ENCODE measurements around the gene LRIG3. TPM values are rescaled to one million over a fixed set of nuclear protein-coding genes. Genes with fewer than 3 reads are reported as not detected.

The LRIG3 gene
- total and polyA plus RNA-seq, 2 donors from 2014 or later: 4.4 to 40.5 TPM

- TF ChIP-seq CTCF (IDR thresholded peaks at IDR 0.05; ENCODE audit: borderline replicate concordance, extremely low read depth, insufficient read depth): no peak
- Histone ChIP-seq H3K4me3 (ENCODE audit: low read length in 3 of 3) (peak overlapping the region; percentile 82 to 89 (median 87)), H3K27ac (ENCODE audit: low read depth in 2 of 2, low read length in 2 of 2) (peak overlapping the region; percentile 24 to 26), H3K27me3 (ENCODE audit: control insufficient read depth, insufficient read depth, low read length) (no peaks in the 10 kb centered on the region), H3K9ac (ENCODE audit: low read length in 3 of 3) (peak overlapping the region; percentile 9 to 84 (median 80)), H3K36me3 (ENCODE audit: control insufficient read depth in 2 of 3, insufficient read depth in 3 of 3, low read length in 3 of 3) (peaks cover 0 to 5% (median 4%) of the 10 kb centered on the region in 3 donors), H3K4me1 (ENCODE audit: control insufficient read depth in 2 of 3, insufficient read depth in 2 of 3, low read depth in 1 of 3, low read length in 3 of 3) (peaks cover 0 to 11% (median 9%) of the 10 kb centered on the region in 3 donors), H3K9me3 (ENCODE audit: control insufficient read depth in 2 of 3, insufficient read depth in 1 of 3, low read length in 3 of 3) (no peaks in the 10 kb centered on the region)
- intact Hi-C loops (cut with DNase I): no loop called here
- DNase-seq: peak in 2 of 5 donors; percentile 57 to 62
- no peak for FAIRE-seq
These were observed 2.4 kb downstream of the LRIG3 start for GRCh38 chr12:58917699-58918468.

- intact Hi-C loops (cut with DNase I): no loop called here
- no peak for FAIRE-seq
- H3K4me1 ChIP-seq (ENCODE audit: control insufficient read depth in 2 of 3, insufficient read depth in 2 of 3, low read depth in 1 of 3, low read length in 3 of 3): peaks cover 0 to 11% (median 9%) of the 10 kb centered on the region in 3 donors
These were observed 3.3 kb downstream of the LRIG3 start for GRCh38 chr12:58916921-58917511.

GRCh38 chr12:58916161-58916621 lies 4.1 kb downstream of the LRIG3 start:
- no peaks in the 10 kb centered on the region for H3K27me3 ChIP-seq (ENCODE audit: control insufficient read depth, insufficient read depth, low read length)
- peak overlapping the region in 2 of 3 donors; percentile 30 to 53 for H3K9ac ChIP-seq (ENCODE audit: low read length in 3 of 3)
- H3K4me3 ChIP-seq (ENCODE audit: low read length in 3 of 3): peak overlapping the region; percentile 13 to 87 (median 82)
- no peak for TF ChIP-seq CTCF (IDR thresholded peaks at IDR 0.05; ENCODE audit: borderline replicate concordance, extremely low read depth, insufficient read depth)
- H3K4me1 ChIP-seq (ENCODE audit: control insufficient read depth in 2 of 3, insufficient read depth in 2 of 3, low read depth in 1 of 3, low read length in 3 of 3): peaks cover 0 to 11% (median 9%) of the 10 kb centered on the region in 3 donors
- H3K27ac ChIP-seq (ENCODE audit: low read depth in 2 of 2, low read length in 2 of 2): no peak overlapping the region
- no peaks in the 10 kb centered on the region for H3K9me3 ChIP-seq (ENCODE audit: control insufficient read depth in 2 of 3, insufficient read depth in 1 of 3, low read length in 3 of 3)
- peak in 2 of 5 donors; percentile 62 to 65 for DNase-seq
- peaks cover 0 to 6% (median 5%) of the 10 kb centered on the region in 3 donors for H3K36me3 ChIP-seq (ENCODE audit: control insufficient read depth in 2 of 3, insufficient read depth in 3 of 3, low read length in 3 of 3)
- intact Hi-C loops (cut with DNase I): no loop called here
- FAIRE-seq: no peak

More at GRCh38 chr12:58916921-58917511, 3.3 kb downstream of the LRIG3 start:
- no peak for TF ChIP-seq CTCF (IDR thresholded peaks at IDR 0.05; ENCODE audit: borderline replicate concordance, extremely low read depth, insufficient read depth)
- Histone ChIP-seq H3K9me3 (ENCODE audit: control insufficient read depth in 2 of 3, insufficient read depth in 1 of 3, low read length in 3 of 3) (no peaks in the 10 kb centered on the region), H3K27me3 (ENCODE audit: control insufficient read depth, insufficient read depth, low read length) (no peaks in the 10 kb centered on the region), H3K4me3 (ENCODE audit: low read length in 3 of 3) (peak overlapping the region; percentile 82 to 89 (median 87)), H3K9ac (ENCODE audit: low read length in 3 of 3) (peak overlapping the region in 2 of 3 donors; percentile 80 to 84), H3K36me3 (ENCODE audit: control insufficient read depth in 2 of 3, insufficient read depth in 3 of 3, low read length in 3 of 3) (peaks cover 0 to 5% (median 4%) of the 10 kb centered on the region in 3 donors), H3K27ac (ENCODE audit: low read depth in 2 of 2, low read length in 2 of 2) (peak overlapping the region; percentile 26 to 33)
- DNase-seq: peak in 4 of 5 donors; percentile 61 to 88 (median 75)
